Mucosa of descending colon (tissue), 3 donors: ENCODE measurements around the gene OSBPL2. TPM values are rescaled to one million over a fixed set of nuclear protein-coding genes. Genes with fewer than 3 reads are reported as not detected.

Experiments
- ATAC-seq: fragments of 200-7000 bp; cut with Tn5 transposase; one replicate; pipeline ENCODE4 v1.9.1; 2020; ENCODE audit warnings: mild to moderate bottlenecking, moderate library complexity
- DNase-seq, 3 donors: peaks; one replicate each; pipeline ENCODE4 v3.0.0-alpha.2; 2020
- H3K36me3 ChIP-seq: fragments of 200-600 bp; one replicate; pipeline ENCODE4 v1.8.0; 2021; ENCODE audit warnings: low read depth, mild to moderate bottlenecking
- H3K4me1 ChIP-seq: fragments of 200-600 bp; one replicate; pipeline ENCODE4 v1.8.0; 2021; ENCODE audit warnings: low read depth, mild to moderate bottlenecking
- H3K4me3 ChIP-seq: fragments of 200-600 bp; one replicate; pipeline ENCODE4 v1.8.0; 2021; ENCODE audit warnings: mild to moderate bottlenecking
- H3K9me3 ChIP-seq: fragments of 200-600 bp; one replicate; pipeline ENCODE4 v1.8.0; 2021; ENCODE audit warnings: mild to moderate bottlenecking
- CTCF ChIP-seq: fragments of 200-600 bp; IDR thresholded peaks from one replicate; pipeline ENCODE4 v1.8.0; 2022; ENCODE audit warnings: antibody characterized with exemption, mild to moderate bottlenecking
- intact Hi-C, 2 donors: fragments of 100-400 bp; cut with DNase I in 1 of 2; cut with micrococcal nuclease in 1 of 2; formaldehyde crosslinking; loops; one replicate each; pipeline versions ENCODE4 v1.11.0 to v1.11.1; 2022; cut with DNase I, micrococcal nuclease
- total RNA-seq, 3 donors: library from RNA; stranded (reverse); fragmentation: NEBNext Ultra II Directional in 2 of 3; extraction: Animal tissue kit (Norgen Biotek cat#: 25700) in 2 of 3; gene quantifications; one replicate each; pipeline versions ENCODE4 v1.2.1 to v1.2.4, GENCODE V29; 2021 to 2023
- donor health status: DM: no; HTN: no; CAD: no; lungs with moderate emphysema.
- donor health status: DM: no; HTN: no; CAD: no.
- donor health status: DM: no; HTN: yes; CAD: no.

The OSBPL2 gene
- total RNA-seq, 3 donors from 2014 or later = 87.0 to 111 (median 91.6) TPM

GRCh38 chr20:62289131-62289530 is 50.8 kb downstream of the OSBPL2 start:
- intact Hi-C loops = no loop called here
- no peak for TF ChIP-seq CTCF
- ATAC-seq = no peak
- Histone ChIP-seq H3K4me1 (no peaks in the 10 kb centered on the region), H3K9me3 (no peaks in the 10 kb centered on the region), H3K36me3 (peaks cover 19% of the 10 kb centered on the region), H3K4me3 (no peak overlapping the region)
- no peak for DNase-seq

GRCh38 chr20:62289898-62290297 is 51.6 kb downstream of the OSBPL2 start:
- peaks cover 15% of the 10 kb centered on the region for H3K36me3 ChIP-seq

GRCh38 chr20:62291251-62292066 is 53.1 kb downstream of the OSBPL2 start:
- Histone ChIP-seq H3K9me3 (no peaks in the 10 kb centered on the region), H3K4me1 (no peaks in the 10 kb centered on the region), H3K4me3 (no peak overlapping the region), H3K36me3 (peaks cover 20% of the 10 kb centered on the region)
- peak in 1 of 3 donors; percentile 42 for DNase-seq
- peak; percentile 11 for ATAC-seq
- no peak for TF ChIP-seq CTCF
- intact Hi-C loops = no loop called here

More at GRCh38 chr20:62289898-62290297, 51.6 kb downstream of the OSBPL2 start:
- TF ChIP-seq CTCF = no peak
- Histone ChIP-seq H3K4me1 (no peaks in the 10 kb centered on the region), H3K9me3 (no peaks in the 10 kb centered on the region), H3K4me3 (no peak overlapping the region)
- intact Hi-C loops = no loop called here
- ATAC-seq (no peak), DNase-seq (no peak)

DNA sequence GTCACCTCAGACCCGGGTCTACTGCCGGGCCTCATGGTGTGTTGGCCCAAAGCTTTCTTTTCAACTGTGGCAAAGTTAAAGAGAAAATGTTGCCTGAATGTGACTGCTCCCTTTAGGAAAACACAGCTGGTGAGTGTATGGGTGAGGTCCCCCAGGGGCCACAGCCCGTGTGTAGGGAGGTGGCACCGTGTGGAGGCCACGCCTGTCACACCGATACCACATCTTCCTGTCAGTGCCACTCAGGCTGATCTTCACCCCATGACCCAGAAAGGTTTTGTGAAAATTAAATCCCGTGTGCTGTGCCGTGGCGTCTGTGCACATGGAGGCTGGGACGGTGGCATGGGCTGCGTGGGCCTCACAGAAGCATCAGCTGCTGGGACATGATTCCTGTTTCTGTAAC is 53.8 kb downstream of the OSBPL2 start:
- intact Hi-C loops = no loop called here
- DNase-seq (peak in 1 of 3 donors; percentile 36), ATAC-seq (peak; percentile 46)
- Histone ChIP-seq H3K4me3 (no peak overlapping the region), H3K36me3 (peaks cover 14% of the 10 kb centered on the region), H3K9me3 (no peaks in the 10 kb centered on the region), H3K4me1 (no peaks in the 10 kb centered on the region)
- no peak for TF ChIP-seq CTCF

DNA sequence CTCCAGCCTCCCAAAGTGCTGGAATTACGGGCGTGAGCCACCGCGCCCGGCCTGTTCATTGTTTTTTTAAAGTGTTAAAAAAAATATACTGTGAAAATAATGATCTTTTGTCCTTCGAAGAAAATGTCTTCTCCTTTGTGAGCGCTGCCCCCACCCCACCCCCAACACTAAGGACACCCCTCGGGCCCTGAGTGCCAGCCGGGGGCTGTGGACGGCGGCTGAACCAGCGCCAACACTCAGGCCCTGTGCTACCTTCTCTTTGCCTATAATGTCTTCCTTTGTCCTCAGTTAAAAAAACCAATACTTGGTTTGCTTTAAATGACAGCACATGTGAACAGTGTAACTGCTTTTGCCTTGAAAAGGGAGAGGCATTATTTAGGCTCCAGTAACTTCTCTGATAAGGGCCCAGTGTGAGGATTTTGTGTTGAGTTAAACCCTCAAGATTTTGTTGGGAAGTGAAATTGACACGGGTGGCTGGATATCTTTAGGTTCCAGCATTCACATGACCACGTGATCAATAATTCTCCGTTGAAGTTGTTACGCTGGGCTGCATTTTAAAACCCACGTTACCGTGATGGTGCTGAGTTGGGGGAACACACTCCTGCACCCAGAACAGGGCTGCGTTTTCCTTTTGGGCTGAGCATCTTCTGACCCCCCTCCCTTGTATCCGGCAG is 54.9 kb downstream of the OSBPL2 start:
- TF ChIP-seq CTCF = no peak
- no peaks in the 10 kb centered on the region for H3K9me3 ChIP-seq
- intact Hi-C loops = no loop called here
- DNase-seq = peak in 1 of 3 donors; percentile 42
- no peak for ATAC-seq
- H3K4me1 ChIP-seq = no peaks in the 10 kb centered on the region
- H3K36me3 ChIP-seq = peaks cover 14% of the 10 kb centered on the region
- H3K4me3 ChIP-seq = no peak overlapping the region
